RWPE1 (cell line): ENCODE data around the gene STK33.

Experiments
- CTCF ChIA-PET: fragments of 350-600 bp; sonication (Branson Sonifier 250); formaldehyde crosslinking; extraction: SDS; loops from one replicate; lab custom pipeline; 2021; lab: Yijun Ruan, JAX
- POLR2A ChIA-PET: fragments of 400-600 bp; formaldehyde crosslinking; extraction: SDS; loops from one replicate; lab custom pipeline; 2020; ENCODE audit warnings: antibody characterized with exemption; ENCODE audit not compliant: low non-redundant PET; lab: Yijun Ruan, JAX
- DNase-seq: peaks from one replicate; pipeline ENCODE4 v3.0.0; 2012; ENCODE audit warnings: low spot score
- H3K27ac ChIP-seq: fragments of 450-650 bp; 2 replicates; pipeline ENCODE4 v1.5.1; 2017
- CTCF ChIP-seq: fragments of 450-650 bp; conservative IDR thresholded peaks from 2 replicates; pipeline ENCODE4 v1.5.1; 2017; ENCODE audit warnings: low read depth, mild to moderate bottlenecking

STK33 gene

GRCh38 chr11:8531312-8531711 is 62.7 kb downstream of the STK33 start:
- ChIA-PET POLR2A (no interaction called here), CTCF (interaction anchor here (0.6 kb wide), 1 partner anchor 16 kb away, joined by 3 read pairs; no protein-coding TSS in a partner anchor)
- no peak for DNase-seq
- TF ChIP-seq CTCF: no peak
- H3K27ac ChIP-seq: no peak overlapping the region

GRCh38 chr11:8527939-8528338 is 66.1 kb downstream of the STK33 start:
- ChIA-PET POLR2A (no interaction called here), CTCF (no interaction called here)
- no peak overlapping the region for H3K27ac ChIP-seq
- DNase-seq: no peak
- no peak for TF ChIP-seq CTCF

GRCh38 chr11:8523396-8523795 is 70.6 kb downstream of the STK33 start:
- POLR2A ChIA-PET: no interaction called here
- CTCF ChIA-PET: no interaction called here
- H3K27ac ChIP-seq: no peak overlapping the region
- no peak for TF ChIP-seq CTCF
- no peak for DNase-seq

- no peak overlapping the region for H3K27ac ChIP-seq
- no peak for DNase-seq
- ChIA-PET POLR2A (no interaction called here), CTCF (no interaction called here)
- TF ChIP-seq CTCF: no peak
Observed at GRCh38 chr11:8512547-8512946, 81.5 kb downstream of the STK33 start.

GRCh38 chr11:8503910-8504364 is 90.1 kb downstream of the STK33 start:
- DNase-seq: peak; percentile 9
- ChIA-PET CTCF (no interaction called here), POLR2A (no interaction called here)
- H3K27ac ChIP-seq: no peak overlapping the region
- TF ChIP-seq CTCF: no peak

GRCh38 chr11:8501836-8502235 is 92.2 kb downstream of the STK33 start:
- H3K27ac ChIP-seq: no peak overlapping the region
- ChIA-PET POLR2A (no interaction called here), CTCF (no interaction called here)
- DNase-seq: no peak
- TF ChIP-seq CTCF: no peak

GRCh38 chr11:8488395-8488794 is 105.6 kb downstream of the STK33 start:
- TF ChIP-seq CTCF: no peak
- POLR2A ChIA-PET: no interaction called here

More at GRCh38 chr11:8488395-8488794, 105.6 kb downstream of the STK33 start:
- DNase-seq: no peak
- CTCF ChIA-PET: no interaction called here
- no peak overlapping the region for H3K27ac ChIP-seq
